GM19438 (cell line): ENCODE measurements around the gene IRS1.

Source experiments
- ATAC-seq: cut with Tn5 transposase; IDR thresholded peaks from one replicate; pipeline ENCODE4 v1.9.1; 2021; ENCODE audit warnings: low read depth; ENCODE audit not compliant: unreplicated experiment

IRS1 gene

DNA sequence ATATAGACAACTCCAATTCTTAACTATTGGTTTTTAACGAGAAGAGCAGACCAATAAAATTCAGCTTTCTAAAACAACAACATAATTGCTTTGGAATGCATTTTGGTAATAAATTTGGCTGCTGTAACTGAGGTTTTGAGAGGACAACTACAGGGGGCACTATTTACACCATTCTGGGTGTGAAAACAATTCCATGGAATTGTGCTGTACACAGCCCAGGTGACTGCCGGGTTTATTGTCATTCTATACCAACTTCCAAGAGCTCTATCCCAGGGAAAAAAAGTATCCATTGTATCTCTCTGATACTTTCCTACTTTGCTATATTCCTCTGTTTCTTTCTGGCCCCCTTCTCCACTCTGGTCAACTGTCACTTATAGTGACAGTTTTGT lies 38.4 kb downstream of the IRS1 start:
- ATAC-seq = no peak

DNA sequence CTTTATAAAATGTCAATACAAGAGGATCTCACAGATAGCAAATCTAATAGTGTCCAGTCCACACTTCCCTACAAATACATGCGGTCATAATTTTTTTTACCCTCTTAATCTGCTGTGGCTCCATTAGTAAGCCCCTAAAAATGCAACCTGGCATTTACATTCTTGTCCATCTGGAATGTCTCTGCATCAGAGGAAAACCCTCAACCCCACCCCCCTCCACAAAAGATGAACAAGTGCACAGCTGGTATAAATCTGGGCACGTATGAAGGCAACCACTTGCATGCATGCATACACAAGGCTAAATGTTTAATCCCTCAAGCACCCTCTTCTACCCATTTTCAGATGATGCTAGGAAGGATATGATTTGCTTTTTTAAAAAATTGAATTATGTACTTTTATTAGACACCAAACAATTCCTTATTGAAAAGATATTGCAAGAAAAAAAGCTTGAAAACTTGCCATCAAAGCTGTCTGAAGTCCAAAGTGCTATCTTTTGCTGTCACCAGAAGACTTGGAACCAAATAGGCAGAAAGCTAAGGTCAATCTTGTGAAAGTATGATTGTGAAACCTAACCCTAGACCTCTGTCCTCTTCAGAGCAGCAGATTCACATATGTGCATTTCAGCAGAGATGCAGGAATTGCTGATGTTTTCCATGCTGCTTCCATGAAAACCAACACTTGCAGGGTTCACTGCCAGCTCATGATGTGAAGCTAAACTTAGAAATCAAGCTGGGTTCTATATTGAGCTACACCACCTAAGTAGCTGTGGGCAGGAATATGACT lies 39.0 kb downstream of the IRS1 start:
- no peak for ATAC-seq

DNA sequence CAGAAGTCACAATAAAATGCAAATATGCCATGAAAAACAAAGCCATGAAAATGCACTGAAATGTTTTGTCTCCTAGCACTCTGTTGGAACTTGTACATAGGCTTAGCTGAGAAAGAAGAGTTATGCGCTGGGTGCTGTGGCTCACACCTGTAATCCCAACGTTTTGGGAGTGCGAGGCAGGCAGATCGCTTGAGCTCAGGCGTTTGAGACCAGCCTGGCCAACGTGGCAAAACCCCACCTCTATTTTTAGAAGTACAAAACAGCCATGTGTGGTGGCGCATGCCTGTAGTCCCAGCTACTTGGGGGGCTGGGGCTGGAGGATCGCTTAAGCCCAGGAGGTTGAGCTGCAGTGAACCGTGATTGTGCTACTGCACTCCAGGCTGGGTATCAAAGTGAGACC lies 39.9 kb downstream of the IRS1 start:
- ATAC-seq = no peak

DNA sequence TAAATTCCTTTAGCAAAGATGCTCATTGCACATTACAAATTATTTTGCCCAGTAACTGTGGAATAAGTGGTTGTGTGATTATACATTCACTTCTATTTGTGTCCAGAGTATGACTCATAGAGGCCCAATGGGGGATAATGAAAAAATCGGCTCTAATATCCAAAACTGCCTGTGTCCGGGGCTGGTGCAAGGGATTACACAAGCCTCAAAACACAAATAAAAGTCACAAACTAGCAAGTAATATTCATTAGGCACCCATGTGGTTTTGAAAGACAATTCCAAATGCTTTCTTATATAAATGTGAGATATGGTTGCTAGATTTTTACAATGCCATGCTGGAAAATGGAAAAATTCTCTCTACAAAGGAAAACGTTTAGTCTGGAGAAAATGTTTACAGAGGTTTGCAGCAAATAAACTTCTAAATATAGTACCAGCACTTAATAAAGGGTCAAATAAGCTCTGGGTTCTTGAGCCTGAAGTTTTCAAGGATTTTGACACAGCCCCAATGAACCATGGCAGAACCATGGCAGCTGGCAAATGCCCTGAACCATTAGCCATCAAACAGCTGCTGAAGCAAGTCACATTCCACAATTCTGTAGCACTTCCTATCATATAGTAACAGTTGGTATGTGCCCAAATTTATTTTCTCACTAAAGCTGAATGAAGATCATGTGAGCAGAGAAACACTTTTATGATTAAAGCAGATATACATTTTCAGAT lies 40.5 kb downstream of the IRS1 start:
- no peak for ATAC-seq

GRCh38 chr2:226756131-226756530 lies 43.5 kb downstream of the IRS1 start:
- no peak for ATAC-seq

DNA sequence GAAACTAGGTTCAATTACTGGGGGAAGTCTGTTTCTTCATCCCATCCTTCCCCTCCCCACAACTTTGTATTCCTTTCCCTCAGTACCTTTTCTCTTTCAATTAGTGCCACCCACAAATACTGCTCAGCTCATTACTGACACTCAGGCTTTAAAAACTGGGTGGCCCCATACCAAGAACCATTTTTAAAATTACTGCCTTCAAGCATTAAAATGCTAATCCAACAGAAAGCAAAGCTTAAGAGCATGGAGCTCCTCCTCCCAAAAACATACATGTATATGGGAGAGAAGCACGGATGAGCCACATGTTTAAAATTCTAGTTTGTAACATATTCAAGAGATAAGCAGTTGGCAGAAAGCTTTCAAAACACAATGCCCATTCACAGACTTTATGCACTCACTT lies 44.0 kb downstream of the IRS1 start:
- ATAC-seq = no peak

DNA sequence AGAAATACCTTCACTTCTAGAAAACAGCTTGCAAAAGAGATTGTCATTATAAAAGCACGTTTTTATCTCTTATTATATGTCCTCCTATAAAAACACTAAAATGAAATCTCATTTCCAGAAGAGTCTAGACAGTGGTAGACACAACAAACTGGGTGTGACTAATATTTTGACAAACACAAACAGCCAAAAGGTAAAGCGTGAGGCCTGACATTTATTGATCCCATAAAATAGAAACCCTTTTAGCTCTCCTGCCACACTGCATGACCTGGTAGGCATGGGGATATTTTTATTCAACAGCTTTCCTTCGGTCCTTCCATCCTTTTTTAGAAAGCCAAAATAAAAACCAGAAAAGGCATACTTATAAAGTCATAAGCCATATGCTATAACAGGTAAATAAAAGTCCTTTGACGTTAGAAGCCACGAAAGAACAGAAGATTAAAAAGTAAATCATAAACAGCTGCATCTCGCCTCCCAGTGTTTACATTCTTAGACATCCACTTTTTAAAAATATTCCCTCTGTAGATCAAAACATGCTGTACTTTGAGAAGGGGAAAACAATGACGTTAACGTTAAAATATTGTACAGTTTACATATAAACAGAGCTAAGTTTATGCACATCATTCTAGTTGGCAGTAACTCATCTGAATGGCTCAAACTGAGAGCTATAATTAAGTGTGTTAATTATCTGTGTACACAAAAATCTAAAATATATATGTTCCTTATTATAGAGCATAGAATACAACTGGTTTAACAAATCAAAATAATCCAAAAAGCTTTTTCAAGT lies 44.6 kb downstream of the IRS1 start:
- no peak for ATAC-seq

DNA sequence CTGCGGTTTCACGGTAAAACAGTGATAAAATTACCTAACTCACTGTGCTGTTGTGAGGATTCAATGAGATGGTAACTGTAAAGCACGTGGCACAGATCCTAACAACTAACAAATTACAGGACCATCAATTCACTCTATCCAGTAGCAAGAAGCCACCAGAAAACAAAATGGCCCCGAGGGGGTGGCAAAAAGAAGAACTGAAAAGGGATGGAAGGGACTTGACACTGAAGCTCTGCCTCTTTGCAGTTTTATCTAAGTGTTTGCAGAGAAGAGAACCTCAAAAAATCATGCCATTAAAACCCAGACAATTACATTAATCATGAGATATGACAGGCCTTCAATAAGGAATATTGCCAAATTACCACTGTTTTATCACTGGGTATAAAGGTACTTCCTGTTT lies 46.7 kb downstream of the IRS1 start:
- no peak for ATAC-seq

- no peak for ATAC-seq
Measured at GRCh38 chr2:226747288-226747687, 52.3 kb downstream of the IRS1 start.

GRCh38 chr2:226746196-226746800 lies 53.3 kb downstream of the IRS1 start:
- ATAC-seq = no peak

GRCh38 chr2:226743915-226744314 lies 55.7 kb downstream of the IRS1 start:
- no peak for ATAC-seq

DNA sequence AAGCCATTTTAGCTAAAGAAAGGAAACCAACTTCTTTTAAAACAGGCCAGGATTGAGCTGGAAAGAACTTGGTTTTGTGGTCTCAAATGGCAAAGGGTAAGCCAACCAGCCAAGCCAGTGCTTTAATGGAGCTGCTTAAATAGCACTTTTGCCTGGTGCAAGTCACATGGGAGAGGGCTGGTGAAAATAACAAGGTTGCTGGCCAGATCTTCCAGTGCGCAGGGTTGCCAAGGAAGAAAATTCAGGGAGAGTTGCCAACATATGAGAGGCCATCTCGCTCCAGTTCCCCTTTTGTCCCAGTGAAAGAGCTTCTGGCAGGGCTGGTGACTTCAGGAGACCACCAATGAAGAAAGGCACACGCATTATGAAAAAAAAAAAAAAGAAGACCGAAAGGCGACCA lies 57.3 kb downstream of the IRS1 start:
- no peak for ATAC-seq

GRCh38 chr2:226740039-226740648 lies 59.5 kb downstream of the IRS1 start:
- no peak for ATAC-seq

DNA sequence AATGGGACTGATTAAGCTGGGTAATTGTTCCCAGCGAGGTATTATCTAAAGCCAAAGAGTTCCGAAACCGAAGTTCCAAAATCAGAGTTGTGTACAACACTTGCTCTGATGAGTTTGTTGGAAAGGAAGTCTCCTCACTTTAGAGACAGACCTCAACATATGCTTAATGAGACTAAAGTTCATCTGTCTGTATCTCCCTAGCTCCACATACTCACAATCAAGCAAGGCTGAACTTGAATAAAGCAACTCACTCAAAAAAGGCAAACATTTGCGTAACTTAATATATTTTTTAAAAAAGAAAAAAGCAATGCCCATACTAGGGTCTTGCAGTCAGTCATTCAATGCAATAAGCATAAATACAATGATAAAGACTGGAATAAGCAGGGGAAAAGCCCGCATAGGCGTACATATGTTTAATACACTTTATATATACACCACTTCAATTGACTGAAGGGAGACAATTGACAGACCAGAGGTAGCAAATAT lies 60.0 kb downstream of the IRS1 start:
- ATAC-seq = no peak

- no peak for ATAC-seq
Measured at GRCh38 chr2:226738821-226739544, 60.6 kb downstream of the IRS1 start.

DNA sequence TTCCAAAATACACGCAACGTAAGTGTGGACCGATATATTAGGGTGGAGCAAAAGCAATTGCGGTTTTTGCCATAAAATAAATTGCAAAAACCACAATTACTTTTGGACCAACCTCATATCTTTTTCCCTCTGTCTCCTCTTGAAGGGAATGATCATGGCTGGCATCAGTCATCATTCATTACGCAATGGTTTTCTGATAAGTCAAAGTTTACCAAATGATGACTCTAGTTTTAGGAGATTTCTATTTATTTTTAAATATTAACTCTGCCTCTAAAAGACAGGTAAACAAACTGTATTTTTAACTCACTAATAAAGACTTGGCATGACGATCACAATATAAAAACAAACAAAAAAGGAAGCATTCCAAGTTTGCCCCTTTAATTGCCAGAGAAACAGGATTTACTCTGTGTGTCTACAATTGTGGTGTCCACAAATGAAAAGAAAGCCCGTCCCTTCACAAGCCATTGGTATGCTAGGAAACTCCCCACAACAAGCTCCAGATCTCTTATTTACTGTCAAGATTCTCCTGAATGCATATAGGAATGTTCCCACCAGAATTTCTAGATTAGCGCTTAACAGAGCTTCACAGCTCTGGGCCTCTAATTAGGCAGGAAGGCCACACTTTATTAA lies 61.3 kb downstream of the IRS1 start:
- no peak for ATAC-seq

GRCh38 chr2:226736382-226736781 lies 63.2 kb downstream of the IRS1 start:
- ATAC-seq = no peak

- ATAC-seq = no peak
Measured at GRCh38 chr2:226733927-226734564, 65.6 kb downstream of the IRS1 start.
